AG10803 (cell line): ENCODE data around the gene KISS1R.

Experiments
- DNase-seq: peaks from one replicate; pipeline ENCODE4 v3.0.0; 2010; ENCODE audit warnings: low read depth
- H3K4me3 ChIP-seq: 2 replicates; pipeline ENCODE4 v1.5.1; 2011; ENCODE audit warnings: mild to moderate bottlenecking, low read length, control low read depth
- CTCF ChIP-seq: conservative IDR thresholded peaks from 2 replicates; pipeline ENCODE4 v1.5.1; 2011; ENCODE audit warnings: mild to moderate bottlenecking, low read length, control low read depth, inconsistent platforms

KISS1R gene

GRCh38 chr19:920051-920864 lies 3.1 kb downstream of the KISS1R start:
- H3K4me3 ChIP-seq = no peak overlapping the region
- DNase-seq = no peak
- TF ChIP-seq CTCF = no peak

- H3K4me3 ChIP-seq = peak overlapping the region; percentile 79
- no peak for DNase-seq
- TF ChIP-seq CTCF = no peak
These were observed 7.5 kb downstream of the KISS1R start for GRCh38 chr19:924553-925086.

- peak; percentile 29 for DNase-seq
- H3K4me3 ChIP-seq = peak overlapping the region; percentile 79
- TF ChIP-seq CTCF = no peak
These were observed 8.0 kb downstream of the KISS1R start for GRCh38 chr19:925087-925525.

- H3K4me3 ChIP-seq = peak within 1 kb of the TSS; percentile 79
- DNase-seq = peak; percentile 73
- no peak for TF ChIP-seq CTCF
These were observed 8.6 kb downstream of the KISS1R start, which contains the start of gene ARID3A for GRCh38 chr19:925526-926322. TSS of gene ARID3A (plus strand) at chr19:926035. CDS start at chr19:929529, 3,494 bp downstream.

GRCh38 chr19:926323-926588 lies 9.1 kb downstream of the KISS1R start:
- no peak for TF ChIP-seq CTCF
- peak overlapping the region; percentile 79 for H3K4me3 ChIP-seq
- DNase-seq = no peak

- peak overlapping the region; percentile 79 for H3K4me3 ChIP-seq
- TF ChIP-seq CTCF = no peak
These were observed 9.6 kb downstream of the KISS1R start for GRCh38 chr19:926589-927350.

More at GRCh38 chr19:926589-927350, 9.6 kb downstream of the KISS1R start:
- DNase-seq = peak; percentile 56
